ENCODE data around the gene H3-3A.

H3-3A gene

DNA sequence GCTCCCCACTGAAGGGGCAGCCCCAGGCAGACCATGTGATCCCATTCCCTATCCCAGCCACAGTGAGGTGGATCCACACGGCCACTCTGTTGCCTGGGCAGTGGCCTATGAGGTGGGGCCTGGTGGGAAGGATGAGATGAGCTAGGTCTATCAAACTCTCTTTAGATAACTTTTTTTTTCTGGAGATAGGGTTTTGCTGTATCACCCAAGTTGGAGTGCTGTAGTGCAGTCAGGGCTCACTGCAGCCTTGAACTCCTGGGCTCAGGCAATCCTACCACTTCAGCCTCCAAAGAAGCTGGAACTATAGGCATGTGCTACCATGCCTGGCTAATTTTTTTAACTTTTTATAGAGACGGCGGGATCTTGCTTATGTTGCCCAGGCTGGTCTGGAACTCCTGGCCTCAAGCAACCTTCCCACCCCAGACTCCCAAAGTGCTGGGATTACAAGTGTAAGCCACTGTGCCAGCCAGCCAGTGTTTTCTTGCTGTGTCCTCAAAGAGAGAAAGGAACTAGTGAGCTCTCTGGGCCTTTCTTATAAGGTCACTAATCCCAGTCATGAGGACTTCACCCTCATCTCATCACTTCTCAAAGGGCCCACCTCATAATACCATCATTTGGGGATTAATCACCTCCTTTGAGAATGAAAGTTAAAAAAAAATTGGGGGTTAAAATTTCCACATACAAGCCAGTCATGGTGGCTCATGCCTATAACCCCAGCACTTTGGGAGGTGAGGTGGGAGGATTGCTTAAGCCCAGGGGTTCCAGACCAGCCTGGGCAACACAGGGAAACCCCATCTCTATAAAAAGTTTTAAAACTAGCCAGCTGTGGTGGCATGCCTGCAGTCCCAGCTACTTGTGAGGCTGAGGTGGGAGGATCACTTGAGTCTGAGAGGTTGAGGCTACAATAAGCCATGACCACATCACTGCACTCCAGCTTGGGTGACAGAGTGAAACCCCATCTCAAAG, 36.6 kb downstream of the H3-3A start:
- no peak for DNase-seq (ENCODE audit: extremely low read depth, low read depth)
- H3K4me3 ChIP-seq (replicated peaks; ENCODE audit: low read depth, low read length): no peak overlapping the region
- TF ChIP-seq, protein P1, sequence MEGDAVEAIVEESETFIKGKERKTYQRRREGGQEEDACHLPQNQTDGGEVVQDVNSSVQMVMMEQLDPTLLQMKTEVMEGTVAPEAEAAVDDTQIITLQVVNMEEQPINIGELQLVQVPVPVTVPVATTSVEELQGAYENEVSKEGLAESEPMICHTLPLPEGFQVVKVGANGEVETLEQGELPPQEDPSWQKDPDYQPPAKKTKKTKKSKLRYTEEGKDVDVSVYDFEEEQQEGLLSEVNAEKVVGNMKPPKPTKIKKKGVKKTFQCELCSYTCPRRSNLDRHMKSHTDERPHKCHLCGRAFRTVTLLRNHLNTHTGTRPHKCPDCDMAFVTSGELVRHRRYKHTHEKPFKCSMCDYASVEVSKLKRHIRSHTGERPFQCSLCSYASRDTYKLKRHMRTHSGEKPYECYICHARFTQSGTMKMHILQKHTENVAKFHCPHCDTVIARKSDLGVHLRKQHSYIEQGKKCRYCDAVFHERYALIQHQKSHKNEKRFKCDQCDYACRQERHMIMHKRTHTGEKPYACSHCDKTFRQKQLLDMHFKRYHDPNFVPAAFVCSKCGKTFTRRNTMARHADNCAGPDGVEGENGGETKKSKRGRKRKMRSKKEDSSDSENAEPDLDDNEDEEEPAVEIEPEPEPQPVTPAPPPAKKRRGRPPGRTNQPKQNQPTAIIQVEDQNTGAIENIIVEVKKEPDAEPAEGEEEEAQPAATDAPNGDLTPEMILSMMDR (IDR thresholded peaks at IDR 0.05; ENCODE audit: low read depth, low read length, missing control alignments): no peak

DNA sequence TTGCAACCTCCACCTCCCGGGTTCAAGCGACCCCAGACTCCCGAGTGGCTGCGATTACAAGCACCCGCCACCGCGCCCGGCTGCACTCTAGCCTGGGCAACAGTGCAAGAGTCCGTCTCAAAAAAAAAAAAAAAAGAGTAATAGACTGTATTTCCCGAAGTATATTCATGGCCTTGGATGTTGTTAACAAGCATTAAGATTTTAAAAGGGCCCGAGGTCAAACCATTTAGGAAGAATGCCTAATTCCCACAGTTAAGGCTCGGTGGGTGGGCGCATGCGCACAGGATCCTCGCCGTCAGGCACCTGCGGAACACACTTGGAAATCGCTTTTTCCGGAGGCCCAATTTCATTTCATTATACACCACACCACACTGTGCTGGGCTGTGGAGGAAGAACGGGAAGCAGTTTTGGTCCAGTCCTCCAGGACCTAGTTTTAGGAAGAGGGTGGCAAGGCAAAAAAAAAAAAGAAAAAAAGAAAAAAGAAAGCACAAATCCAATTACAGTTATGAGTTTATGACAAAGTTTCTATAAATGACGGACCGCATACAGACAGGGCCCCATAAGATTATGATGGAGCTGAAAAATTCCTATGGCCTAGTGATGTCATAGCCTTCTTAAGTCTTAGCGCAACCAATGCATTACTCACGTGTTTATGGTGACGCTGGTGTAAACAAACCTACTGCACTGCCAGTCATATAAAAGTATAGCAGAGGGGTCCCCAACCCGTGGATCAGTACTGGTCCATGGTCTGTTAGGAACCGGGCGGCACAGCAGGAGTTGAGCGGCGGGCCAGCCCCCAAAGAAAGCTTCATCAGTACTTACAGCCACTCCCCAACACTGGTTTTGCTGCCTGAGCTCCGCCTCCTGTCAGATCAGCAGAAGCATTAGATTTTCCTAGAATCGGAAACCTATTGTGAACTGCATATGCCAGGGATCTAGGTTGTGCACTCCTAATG, 38.2 kb downstream of the H3-3A start:
- H3K4me3 ChIP-seq (replicated peaks; ENCODE audit: low read depth, low read length): peak overlapping the region; percentile 33
- TF ChIP-seq, protein P1 (IDR thresholded peaks at IDR 0.05; ENCODE audit: low read depth, low read length, missing control alignments): no peak
- DNase-seq (ENCODE audit: extremely low read depth, low read depth): no peak

DNA sequence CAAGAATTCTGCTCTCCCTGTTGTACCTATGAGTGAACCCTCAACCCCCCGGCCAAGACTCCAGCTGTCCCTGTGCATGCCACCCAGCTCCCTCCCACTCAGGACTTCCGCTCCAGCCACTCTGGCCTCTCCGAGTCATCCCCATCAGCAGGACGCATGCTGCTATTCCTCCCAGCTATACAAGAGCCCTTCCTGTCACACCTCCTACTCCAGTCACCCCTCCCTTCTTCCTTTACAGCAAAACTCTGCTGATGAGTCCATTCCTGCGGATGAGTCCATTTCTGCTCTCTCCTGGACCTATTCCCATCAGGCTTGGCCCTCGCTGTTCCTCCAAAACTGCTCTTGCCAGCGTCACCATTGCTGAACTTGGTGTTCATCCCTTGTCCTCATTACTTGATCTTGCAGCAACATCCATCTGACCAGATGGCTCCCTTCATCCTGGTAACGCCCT, 42.2 kb downstream of the H3-3A start:
- no peak overlapping the region for H3K4me3 ChIP-seq (replicated peaks; ENCODE audit: low read depth, low read length)
- TF ChIP-seq, protein P1 (IDR thresholded peaks at IDR 0.05; ENCODE audit: low read depth, low read length, missing control alignments): no peak
- no peak for DNase-seq (ENCODE audit: extremely low read depth, low read depth)

DNA sequence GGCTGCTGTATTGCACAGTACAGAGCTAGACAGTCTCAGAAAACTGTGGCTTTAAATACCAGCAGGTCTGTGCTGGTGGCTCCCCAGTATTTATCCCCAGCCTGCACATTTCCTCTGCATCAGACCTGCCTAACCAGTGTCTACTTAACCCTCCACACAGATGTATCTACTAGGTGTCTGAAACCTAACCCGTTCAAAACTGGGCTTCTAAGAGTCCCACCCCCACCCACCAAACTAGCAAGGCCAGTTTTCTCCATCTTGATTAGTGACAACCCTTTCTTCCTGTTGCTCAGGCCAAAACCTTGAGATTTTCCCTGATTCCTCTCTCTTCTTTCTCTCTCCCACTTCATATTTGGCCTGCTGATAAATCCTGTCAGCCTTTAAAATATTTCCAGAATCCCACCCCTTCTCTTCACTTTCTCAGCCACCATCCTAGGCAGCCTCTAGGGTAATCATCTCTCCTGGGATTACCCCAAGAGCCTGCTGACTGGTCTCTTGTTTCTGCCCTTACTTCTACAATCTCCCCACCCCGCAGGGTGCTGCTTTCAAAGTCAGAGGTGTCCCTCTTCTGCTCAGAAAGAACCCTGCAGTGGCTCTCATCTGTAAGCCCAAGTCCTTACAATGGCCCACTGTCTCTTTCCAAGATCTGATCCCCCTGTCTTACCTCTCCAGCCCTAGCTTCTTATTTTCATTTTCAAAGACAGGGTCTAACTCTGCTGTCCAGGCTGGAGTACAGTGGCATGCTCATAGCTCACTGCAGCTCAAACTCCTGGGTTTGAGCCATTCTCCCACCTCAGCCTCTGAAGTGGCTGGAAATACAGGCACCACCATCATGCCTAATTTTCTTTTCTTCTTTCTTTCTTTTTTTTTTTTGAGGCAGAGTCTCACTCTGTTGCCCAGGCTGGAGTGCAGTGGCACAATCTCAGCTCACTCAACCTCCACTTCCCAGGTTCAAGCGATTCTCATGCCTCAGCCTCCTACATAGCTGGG, 45.2 kb downstream of the H3-3A start:
- no peak overlapping the region for H3K4me3 ChIP-seq (replicated peaks; ENCODE audit: low read depth, low read length)
- TF ChIP-seq, protein P1 (IDR thresholded peaks at IDR 0.05; ENCODE audit: low read depth, low read length, missing control alignments): no peak
- DNase-seq (ENCODE audit: extremely low read depth, low read depth): no peak

DNA sequence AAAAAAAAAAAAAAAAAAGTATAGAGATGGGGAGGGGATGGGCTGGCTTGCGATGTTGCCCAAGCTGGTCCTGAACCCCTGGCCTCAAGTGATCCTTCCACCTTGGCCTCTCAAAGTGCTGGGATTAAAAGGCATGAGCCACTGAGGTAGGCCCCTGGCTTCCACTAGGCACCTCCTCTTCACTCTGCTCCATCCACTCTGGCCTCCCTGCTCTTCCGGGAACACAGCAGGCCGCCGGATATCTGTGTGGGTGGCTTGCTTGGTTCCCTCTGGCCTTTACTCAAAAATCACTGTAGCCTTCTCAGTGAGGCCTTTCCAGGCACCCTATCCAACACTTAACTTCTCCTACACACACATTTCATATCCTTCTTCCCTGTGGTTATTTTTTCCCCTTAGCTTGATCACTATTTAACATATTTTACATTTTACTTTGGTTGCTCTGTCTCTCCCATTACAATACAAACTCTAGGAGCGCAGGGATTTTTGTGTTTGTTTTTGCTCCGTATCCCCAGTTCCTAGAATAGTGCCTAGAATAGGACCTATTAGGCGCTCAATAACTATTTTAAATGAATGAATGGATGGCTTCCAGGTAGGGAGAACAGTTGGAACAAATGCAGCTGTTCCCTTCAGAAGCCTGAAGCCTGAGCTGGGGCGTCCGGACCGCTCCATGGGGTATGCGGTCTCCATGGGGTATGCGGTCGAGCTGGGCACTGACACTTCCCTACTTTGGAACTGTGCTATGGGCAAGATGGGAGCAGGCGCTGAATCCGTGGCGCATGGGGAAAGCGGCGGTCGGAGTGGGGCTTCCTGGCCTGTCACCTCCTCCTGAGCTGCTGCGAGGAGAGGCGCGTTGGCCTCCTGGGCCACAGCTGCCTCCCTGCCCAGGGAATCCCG, 46.7 kb downstream of the H3-3A start:
- TF ChIP-seq, protein P1 (IDR thresholded peaks at IDR 0.05; ENCODE audit: low read depth, low read length, missing control alignments): no peak
- no peak for DNase-seq (ENCODE audit: extremely low read depth, low read depth)
- peak overlapping the region; percentile 54 for H3K4me3 ChIP-seq (replicated peaks; ENCODE audit: low read depth, low read length)

All from HFF-Myc (cell line).